ENCODE results near the gene VKORC1L1. TPM values are rescaled to one million over a fixed set of nuclear protein-coding genes. Genes with fewer than 3 reads are reported as not detected.
A peak's percentile ranks its signal among the peaks of the same experiment; 100 is the strongest.

The VKORC1L1 gene
- total and polyA plus RNA-seq, 9 of the 15 experiments (the other 6 are each of a cell fraction or from before 2014, with no cell fraction given) = 6.8 to 36.5 (median 19.3) TPM

DNA sequence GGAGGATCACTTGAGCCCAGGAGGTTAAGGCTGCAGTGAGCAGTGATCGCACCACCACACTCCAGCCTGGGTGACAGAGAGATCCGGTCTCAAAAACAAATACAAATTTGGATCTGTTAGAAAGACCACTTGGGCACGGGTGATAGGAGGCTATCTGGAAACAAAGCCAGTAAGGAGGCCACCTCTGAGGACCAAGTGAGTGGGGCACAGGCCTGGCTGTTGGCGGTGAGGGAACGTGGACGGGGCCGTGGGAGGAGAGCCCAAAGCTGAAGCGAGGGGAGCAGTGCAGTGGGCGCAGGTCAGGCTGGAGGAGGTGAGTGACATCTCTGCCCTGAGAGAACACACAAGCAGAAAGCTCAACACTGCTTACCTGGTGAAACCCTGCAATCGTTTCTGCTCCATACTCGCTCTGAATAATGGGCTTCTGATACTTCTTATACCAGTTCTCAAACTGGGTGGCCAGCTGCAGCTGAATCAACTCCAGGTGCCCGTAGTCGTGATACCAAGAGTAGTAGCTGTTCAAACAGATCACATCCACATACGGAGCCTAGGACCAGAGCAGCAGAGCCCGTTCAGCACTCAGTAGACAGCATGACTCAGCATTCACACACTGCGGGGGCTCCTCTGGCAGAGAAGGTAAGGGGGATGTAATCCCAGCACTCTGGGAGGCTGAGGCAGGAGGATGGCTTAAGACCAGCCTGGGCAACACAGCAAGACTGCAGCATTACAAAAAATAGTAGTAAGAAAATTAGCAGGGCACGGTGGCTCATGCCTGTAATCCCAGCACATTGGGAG lies 94.7 kb downstream of the VKORC1L1 start (continued):
- TF ChIP-seq FOXM1 (IDR thresholded peaks at IDR 0.05; ENCODE audit: low read depth) = no peak
- TF ChIP-seq FOXM1 (CRISPR knock-in tag; IDR thresholded peaks at IDR 0.05; ENCODE audit: low read depth) = no peak
- TF ChIP-seq, protein P1, sequence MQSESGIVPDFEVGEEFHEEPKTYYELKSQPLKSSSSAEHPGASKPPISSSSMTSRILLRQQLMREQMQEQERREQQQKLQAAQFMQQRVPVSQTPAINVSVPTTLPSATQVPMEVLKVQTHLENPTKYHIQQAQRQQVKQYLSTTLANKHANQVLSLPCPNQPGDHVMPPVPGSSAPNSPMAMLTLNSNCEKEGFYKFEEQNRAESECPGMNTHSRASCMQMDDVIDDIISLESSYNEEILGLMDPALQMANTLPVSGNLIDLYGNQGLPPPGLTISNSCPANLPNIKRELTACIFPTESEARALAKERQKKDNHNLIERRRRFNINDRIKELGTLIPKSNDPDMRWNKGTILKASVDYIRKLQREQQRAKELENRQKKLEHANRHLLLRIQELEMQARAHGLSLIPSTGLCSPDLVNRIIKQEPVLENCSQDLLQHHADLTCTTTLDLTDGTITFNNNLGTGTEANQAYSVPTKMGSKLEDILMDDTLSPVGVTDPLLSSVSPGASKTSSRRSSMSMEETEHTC (IDR thresholded peaks at IDR 0.05) = no peak
- peak; percentile 36; the same call in 1 of the 2 replicates for TF ChIP-seq MAFK (IDR thresholded peaks at IDR 0.05; ENCODE audit: low read length)
- no peak for TF ChIP-seq ZBTB7A (IDR thresholded peaks at IDR 0.05; ENCODE audit: borderline replicate concordance, control insufficient read depth, low read depth, low read length)
- TF ChIP-seq SP1 (CRISPR knock-in tag; IDR thresholded peaks at IDR 0.05) = no peak
- TF ChIP-seq, protein P2, sequence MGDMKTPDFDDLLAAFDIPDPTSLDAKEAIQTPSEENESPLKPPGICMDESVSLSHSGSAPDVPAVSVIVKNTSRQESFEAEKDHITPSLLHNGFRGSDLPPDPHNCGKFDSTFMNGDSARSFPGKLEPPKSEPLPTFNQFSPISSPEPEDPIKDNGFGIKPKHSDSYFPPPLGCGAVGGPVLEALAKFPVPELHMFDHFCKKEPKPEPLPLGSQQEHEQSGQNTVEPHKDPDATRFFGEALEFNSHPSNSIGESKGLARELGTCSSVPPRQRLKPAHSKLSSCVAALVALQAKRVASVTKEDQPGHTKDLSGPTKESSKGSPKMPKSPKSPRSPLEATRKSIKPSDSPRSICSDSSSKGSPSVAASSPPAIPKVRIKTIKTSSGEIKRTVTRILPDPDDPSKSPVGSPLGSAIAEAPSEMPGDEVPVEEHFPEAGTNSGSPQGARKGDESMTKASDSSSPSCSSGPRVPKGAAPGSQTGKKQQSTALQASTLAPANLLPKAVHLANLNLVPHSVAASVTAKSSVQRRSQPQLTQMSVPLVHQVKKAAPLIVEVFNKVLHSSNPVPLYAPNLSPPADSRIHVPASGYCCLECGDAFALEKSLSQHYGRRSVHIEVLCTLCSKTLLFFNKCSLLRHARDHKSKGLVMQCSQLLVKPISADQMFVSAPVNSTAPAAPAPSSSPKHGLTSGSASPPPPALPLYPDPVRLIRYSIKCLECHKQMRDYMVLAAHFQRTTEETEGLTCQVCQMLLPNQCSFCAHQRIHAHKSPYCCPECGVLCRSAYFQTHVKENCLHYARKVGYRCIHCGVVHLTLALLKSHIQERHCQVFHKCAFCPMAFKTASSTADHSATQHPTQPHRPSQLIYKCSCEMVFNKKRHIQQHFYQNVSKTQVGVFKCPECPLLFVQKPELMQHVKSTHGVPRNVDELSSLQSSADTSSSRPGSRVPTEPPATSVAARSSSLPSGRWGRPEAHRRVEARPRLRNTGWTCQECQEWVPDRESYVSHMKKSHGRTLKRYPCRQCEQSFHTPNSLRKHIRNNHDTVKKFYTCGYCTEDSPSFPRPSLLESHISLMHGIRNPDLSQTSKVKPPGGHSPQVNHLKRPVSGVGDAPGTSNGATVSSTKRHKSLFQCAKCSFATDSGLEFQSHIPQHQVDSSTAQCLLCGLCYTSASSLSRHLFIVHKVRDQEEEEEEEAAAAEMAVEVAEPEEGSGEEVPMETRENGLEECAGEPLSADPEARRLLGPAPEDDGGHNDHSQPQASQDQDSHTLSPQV (IDR thresholded peaks at IDR 0.05) = no peak
- 0 out of 2 replicates have a peak, but pooled peaks have one; percentile 25 for TF ChIP-seq POLR2G (IDR thresholded peaks at IDR 0.05; ENCODE audit: low read depth, low read length)
- TF ChIP-seq BMI1 (IDR thresholded peaks at IDR 0.05; ENCODE audit: low read length) = no peak
- TF ChIP-seq MAFF (IDR thresholded peaks at IDR 0.05; ENCODE audit: low read length) = peak; percentile 32; the same call in 1 of the 2 replicates
- TF ChIP-seq HMG20B (CRISPR knock-in tag; IDR thresholded peaks at IDR 0.05) = no peak
